ENCODE data around the gene PLPPR1.

DNA sequence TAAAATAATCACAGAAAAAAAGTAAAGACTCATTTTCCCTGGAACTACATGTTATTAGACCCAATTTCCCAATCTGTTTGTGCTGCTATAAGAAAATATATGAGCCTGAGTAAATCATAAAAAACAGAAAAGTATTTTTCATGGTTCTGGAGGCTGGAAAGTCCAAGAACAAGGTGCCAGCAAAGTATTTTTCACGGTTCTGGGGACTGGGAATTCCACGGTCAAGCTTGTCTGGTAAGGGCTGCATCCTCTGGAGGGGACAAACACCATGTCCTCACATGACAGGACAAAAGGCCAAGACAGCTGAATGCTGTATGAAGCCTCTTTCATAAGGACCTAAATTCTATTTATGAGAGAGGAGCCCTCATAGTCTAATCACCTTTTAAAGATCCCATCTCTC is 172.3 kb downstream of the PLPPR1 start:
- no peak for TF ChIP-seq EZH2 (IDR thresholded peaks at IDR 0.05; ENCODE audit: low read length, missing control alignments)
- TF ChIP-seq, protein P1, sequence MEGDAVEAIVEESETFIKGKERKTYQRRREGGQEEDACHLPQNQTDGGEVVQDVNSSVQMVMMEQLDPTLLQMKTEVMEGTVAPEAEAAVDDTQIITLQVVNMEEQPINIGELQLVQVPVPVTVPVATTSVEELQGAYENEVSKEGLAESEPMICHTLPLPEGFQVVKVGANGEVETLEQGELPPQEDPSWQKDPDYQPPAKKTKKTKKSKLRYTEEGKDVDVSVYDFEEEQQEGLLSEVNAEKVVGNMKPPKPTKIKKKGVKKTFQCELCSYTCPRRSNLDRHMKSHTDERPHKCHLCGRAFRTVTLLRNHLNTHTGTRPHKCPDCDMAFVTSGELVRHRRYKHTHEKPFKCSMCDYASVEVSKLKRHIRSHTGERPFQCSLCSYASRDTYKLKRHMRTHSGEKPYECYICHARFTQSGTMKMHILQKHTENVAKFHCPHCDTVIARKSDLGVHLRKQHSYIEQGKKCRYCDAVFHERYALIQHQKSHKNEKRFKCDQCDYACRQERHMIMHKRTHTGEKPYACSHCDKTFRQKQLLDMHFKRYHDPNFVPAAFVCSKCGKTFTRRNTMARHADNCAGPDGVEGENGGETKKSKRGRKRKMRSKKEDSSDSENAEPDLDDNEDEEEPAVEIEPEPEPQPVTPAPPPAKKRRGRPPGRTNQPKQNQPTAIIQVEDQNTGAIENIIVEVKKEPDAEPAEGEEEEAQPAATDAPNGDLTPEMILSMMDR (conservative IDR thresholded peaks at IDR 0.05 in 1 of 2, IDR thresholded peaks at IDR 0.05 in 1 of 2; ENCODE audit: low read depth in 1 of 2, low read length in 2 of 2) = no peak
